IMR-90 (cell line): ENCODE measurements around the gene GPI. TPM values are rescaled to one million over a fixed set of nuclear protein-coding genes. Genes with fewer than 3 reads are reported as not detected.

ENCODE experiments used
- ATAC-seq: fragments of 200-7000 bp; cut with Tn5 transposase; 2 replicates; pipeline ENCODE4 v1.9.1; 2020; ENCODE audit warnings: low read depth, mild to moderate bottlenecking, moderate library complexity
- BruUV-seq: library from RNA; stranded (reverse); fragments of 400-500 nt; replicated peaks from 2 replicates; lab custom pipeline; 2021; lab: Mats Ljungman, UMichigan
- CTCF ChIA-PET: fragments of 300-600 bp; formaldehyde crosslinking; extraction: SDS; loops from one replicate; lab custom pipeline; 2021; ENCODE audit warnings: antibody characterized with exemption; lab: Yijun Ruan, JAX
- POLR2A ChIA-PET: fragments of 300-600 bp; sonication (Branson Sonifier 250); formaldehyde crosslinking; loops from one replicate; lab custom pipeline; 2022; ENCODE audit warnings: antibody characterized with exemption; ENCODE audit not compliant: unreplicated experiment; lab: Charles Lee
- DNase-seq: peaks from one replicate; pipeline ENCODE4 v3.0.0; 2013
- H2AFZ ChIP-seq: replicated peaks from 2 replicates; pipeline ENCODE3; 2013; ENCODE audit warnings: low read length, mild to moderate bottlenecking; ENCODE audit not compliant: poor library complexity
- H2AK5ac ChIP-seq: 2 replicates; pipeline ENCODE4 v1.6.1; 2013; ENCODE audit warnings: low read depth, low read length, inconsistent platforms
- H2AK9ac ChIP-seq: replicated peaks from 2 replicates; pipeline ENCODE3; 2013; ENCODE audit warnings: mild to moderate bottlenecking, low read depth, low read length, moderate library complexity; ENCODE audit not compliant: poor library complexity
- H2BK120ac ChIP-seq: 2 replicates; pipeline ENCODE4 v1.6.1; 2013; ENCODE audit warnings: low read depth, low read length, inconsistent platforms
- H2BK15ac ChIP-seq: 3 replicates; pipeline ENCODE4 v1.6.1; 2013; ENCODE audit warnings: low read depth, low read length, inconsistent platforms
- H2BK20ac ChIP-seq: 2 replicates; pipeline ENCODE4 v1.6.1; 2013; ENCODE audit warnings: low read depth, mild to moderate bottlenecking, inconsistent platforms, low read length, moderate library complexity
- H2BK5ac ChIP-seq: 2 replicates; pipeline ENCODE4 v1.6.1; 2013; ENCODE audit warnings: mild to moderate bottlenecking, low read depth, low read length, inconsistent platforms; ENCODE audit not compliant: poor library complexity, severe bottlenecking
- H3K14ac ChIP-seq: replicated peaks from 2 replicates; pipeline ENCODE4 v1.6.1; 2013; ENCODE audit warnings: low read depth, low read length, inconsistent platforms
- H3K18ac ChIP-seq: 2 replicates; pipeline ENCODE4 v1.6.1; 2013; ENCODE audit warnings: low read depth, low read length, control low read depth
- H3K23ac ChIP-seq: 2 replicates; pipeline ENCODE4 v1.6.1; 2013; ENCODE audit warnings: low read depth, low read length, inconsistent platforms
- H3K27ac ChIP-seq: 2 replicates; pipeline ENCODE4 v1.5.1; 2013; ENCODE audit warnings: mild to moderate bottlenecking, control low read depth, low read length; ENCODE audit not compliant: insufficient read depth
- H3K27me3 ChIP-seq: 2 replicates; pipeline ENCODE4 v1.6.1; 2013; ENCODE audit warnings: low read length; ENCODE audit not compliant: control insufficient read depth, insufficient read depth
- H3K36me3 ChIP-seq: 2 replicates; pipeline ENCODE4 v1.6.1; 2013; ENCODE audit warnings: low read length, mixed read lengths; ENCODE audit not compliant: control insufficient read depth, insufficient read depth
- H3K4ac ChIP-seq: 2 replicates; pipeline ENCODE4 v1.6.1; 2013; ENCODE audit warnings: low read depth, low read length, inconsistent platforms
- H3K4me1 ChIP-seq: 2 replicates; pipeline ENCODE4 v1.6.1; 2013; ENCODE audit warnings: low read length, mixed read lengths; ENCODE audit not compliant: control insufficient read depth, insufficient read depth
- H3K4me2 ChIP-seq: 2 replicates; pipeline ENCODE4 v1.6.1; 2013; ENCODE audit warnings: low read depth, mild to moderate bottlenecking, control low read depth, low read length, moderate library complexity
- H3K4me3 ChIP-seq: 2 replicates; pipeline ENCODE4 v1.5.1; 2013; ENCODE audit warnings: low read depth, mild to moderate bottlenecking, control low read depth, low read length, moderate library complexity; ENCODE audit not compliant: insufficient read depth
- H3K56ac ChIP-seq: 2 replicates; pipeline ENCODE4 v1.6.1; 2013; ENCODE audit warnings: low read length, inconsistent platforms; ENCODE audit not compliant: insufficient read depth; ENCODE audit errors: extremely low read depth
- H3K79me1 ChIP-seq, 2 experiments: 2 replicates each; pipeline ENCODE4 v1.6.1; 2013; ENCODE audit warnings: low read length in 2 of 2, inconsistent platforms in 1 of 2, low read depth in 1 of 2
- H3K9ac ChIP-seq: 2 replicates; pipeline ENCODE4 v1.6.1; 2013; ENCODE audit warnings: low read depth, low read length, control low read depth
- H3K9me1 ChIP-seq: 2 replicates; pipeline ENCODE4 v1.6.1; 2013; ENCODE audit warnings: low read length, inconsistent platforms; ENCODE audit not compliant: insufficient read depth
- H3K9me3 ChIP-seq: 2 replicates; pipeline ENCODE4 v1.6.1; 2013; ENCODE audit warnings: low read length; ENCODE audit not compliant: control insufficient read depth, insufficient read depth
- H4K20me1 ChIP-seq: 2 replicates; pipeline ENCODE4 v1.6.1; 2013; ENCODE audit warnings: low read length, inconsistent platforms; ENCODE audit not compliant: insufficient read depth
- H4K5ac ChIP-seq: 2 replicates; pipeline ENCODE4 v1.6.1; 2013; ENCODE audit warnings: mild to moderate bottlenecking, low read depth, low read length, control low read depth
- H4K8ac ChIP-seq, 2 experiments: 2 replicates each; pipeline ENCODE4 v1.6.1; 2013; ENCODE audit warnings: low read depth in 2 of 2, low read length in 2 of 2, control low read depth in 1 of 2, inconsistent platforms in 1 of 2
- H4K91ac ChIP-seq: 2 replicates; pipeline ENCODE4 v1.6.1; 2013; ENCODE audit warnings: low read depth, low read length, inconsistent platforms; ENCODE audit not compliant: insufficient read depth
- BHLHE40 ChIP-seq: fragments of 150-350 bp; IDR thresholded peaks from 2 replicates; pipeline ENCODE4 v1.6.1; 2016; ENCODE audit warnings: mild to moderate bottlenecking, low read depth, low read length
- ELK1 ChIP-seq: fragments of 150-350 bp; IDR thresholded peaks from 2 replicates; pipeline ENCODE4 v1.6.1; 2016; ENCODE audit warnings: low read depth, mild to moderate bottlenecking, low read length, moderate library complexity, borderline replicate concordance
- FOS ChIP-seq: fragments of 150-350 bp; IDR thresholded peaks from 2 replicates; pipeline ENCODE4 v1.6.1; 2016; ENCODE audit warnings: low read depth, low read length
- MAZ ChIP-seq: IDR thresholded peaks from 2 replicates; pipeline ENCODE4 v1.6.1; 2012; ENCODE audit warnings: low read depth, mild to moderate bottlenecking, low read length, improper control_type of control experiment, moderate library complexity, borderline replicate concordance
- MXI1 ChIP-seq: IDR thresholded peaks from 2 replicates; pipeline ENCODE4 v1.6.1; 2012; ENCODE audit warnings: low read depth, mild to moderate bottlenecking, low read length, moderate library complexity, borderline replicate concordance
- NFE2L2 ChIP-seq: fragments of 150-350 bp; IDR thresholded peaks from 2 replicates; pipeline ENCODE4 v1.6.1; 2016; ENCODE audit warnings: low read depth, mild to moderate bottlenecking, low read length
- RAD21 ChIP-seq: IDR thresholded peaks from 2 replicates; pipeline ENCODE4 v1.6.1; 2012; ENCODE audit warnings: low read length, improper control_type of control experiment
- RCOR1 ChIP-seq: IDR thresholded peaks from 2 replicates; pipeline ENCODE4 v1.6.1; 2012; ENCODE audit warnings: mild to moderate bottlenecking, low read length, improper control_type of control experiment; ENCODE audit not compliant: insufficient replicate concordance
- RFX5 ChIP-seq: IDR thresholded peaks from 2 replicates; pipeline ENCODE4 v1.8.0; 2012; ENCODE audit warnings: low read depth, mild to moderate bottlenecking, low read length, moderate library complexity
- WGBS, 2 experiments: methylation state at CpG; one replicate each; pipeline versions ENCODE4 v1.1.5 to v1.1.7; 2013; ENCODE audit warnings: missing lambda C conversion rate in 2 of 2; ENCODE audit not compliant: insufficient read length in 1 of 2; ENCODE audit errors: extremely low coverage in 2 of 2; 5-methylcytosine and 5-hydroxymethylcytosine counted together
- dilution Hi-C: fragments of 300-500 bp; cut with HindIII; formaldehyde crosslinking; loops from one replicate; pipeline ENCODE4 v1.14.3; 2018; ENCODE audit warnings: low sequenced_read_pairs; ENCODE audit not compliant: unreplicated experiment
- in situ Hi-C: fragments of 300-500 bp; cut with MboI; formaldehyde crosslinking; loops from 3 replicates; pipeline ENCODE4 v1.14.3; 2019; ENCODE audit warnings: low sequenced_read_pairs, inconsistent platforms, mixed read lengths
- intact Hi-C: fragments of 100-400 bp; cut with micrococcal nuclease; formaldehyde crosslinking; loops from 2 replicates; pipeline ENCODE4 v1.10.0; 2022
- polyA plus RNA-seq, 3 experiments: library from polyadenylated mRNA; depleted of rRNA; stranded (reverse); fragments of >200 nt; gene quantifications; 2 replicates each; pipeline ENCODE4 v1.2.3, GENCODE V29; 2012; ENCODE audit warnings: low replicate concordance in 1 of 3
- total RNA-seq: library from RNA; depleted of rRNA; stranded (reverse); fragments of >200 nt; gene quantifications from 2 replicates; pipeline ENCODE4 v1.2.3, GENCODE V29; 2012
- TF ChIP-seq, protein P1 (sequence below): fragments of 150-350 bp; IDR thresholded peaks from 2 replicates; pipeline ENCODE4 v1.6.1; 2017; ENCODE audit warnings: mild to moderate bottlenecking, antibody characterized with exemption, low read length, low read depth

GPI gene
- total and polyA plus RNA-seq, 2 of the 4 experiments (the other 2 are of a cell fraction): 147 to 239 TPM

DNA sequence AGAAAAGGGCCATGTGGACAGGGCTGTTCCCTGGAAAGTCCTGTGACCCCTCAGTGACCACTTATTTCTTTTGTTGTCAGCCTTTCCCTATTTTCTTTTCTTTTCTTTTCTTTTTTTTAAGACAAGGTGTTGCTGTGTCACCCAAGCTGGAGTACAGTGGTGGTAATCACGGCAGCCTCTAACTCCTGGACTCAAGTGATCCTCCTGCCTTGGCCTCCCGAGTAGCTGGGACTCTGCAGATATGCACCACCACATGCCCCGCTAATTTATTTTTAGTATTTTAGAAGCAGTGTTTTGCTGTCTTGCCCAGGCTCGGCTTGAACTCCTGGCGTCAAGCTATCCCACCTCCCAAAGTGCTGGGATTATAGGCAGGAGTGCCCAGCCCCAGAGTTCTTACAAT lies 1.1 kb upstream of the GPI start:
- Histone ChIP-seq H3K79me1 (peaks cover 20 to 39% of the 10 kb centered on the region in 2 experiments), H4K91ac (no peak overlapping the region), H2AFZ (no peak overlapping the region), H2BK120ac (no peak overlapping the region), H2BK15ac (no peak overlapping the region), H3K27me3 (no peaks in the 10 kb centered on the region), H3K36me3 (peaks cover 19% of the 10 kb centered on the region), H3K14ac (no peak overlapping the region), H3K4me3 (no peak overlapping the region), H2BK5ac (no peak overlapping the region), H4K5ac (no peak overlapping the region), H3K9me3 (no peaks in the 10 kb centered on the region), H3K4me1 (peaks cover 21% of the 10 kb centered on the region), H3K56ac (no peak overlapping the region), H3K9me1 (peaks cover 29% of the 10 kb centered on the region), H2AK5ac (no peak overlapping the region), H4K20me1 (peaks cover 28% of the 10 kb centered on the region), H3K4ac (no peak overlapping the region), H2BK20ac (no peak overlapping the region), H3K23ac (no peak overlapping the region), H2AK9ac (no peak overlapping the region), H3K27ac (no peak overlapping the region), H3K18ac (no peak overlapping the region), H3K4me2 (no peak overlapping the region), H3K9ac (no peak overlapping the region), H4K8ac (no peak overlapping the region)
- DNase-seq (no peak), ATAC-seq (no peak)
- ChIA-PET POLR2A (no interaction called here), CTCF (no interaction called here)
- no CpG with 5 or more reads among the region's 5 CpGs for WGBS, 2 experiments
- dilution Hi-C loops (no loop called here), in situ Hi-C loops (no loop called here), intact Hi-C loops (no loop called here)
- TF ChIP-seq BHLHE40 (no peak), MXI1 (no peak), FOS (no peak), RCOR1 (no peak), ELK1 (no peak), RAD21 (no peak), MAZ (no peak), RFX5 (no peak), NFE2L2 (no peak)
- TF ChIP-seq, protein P1, sequence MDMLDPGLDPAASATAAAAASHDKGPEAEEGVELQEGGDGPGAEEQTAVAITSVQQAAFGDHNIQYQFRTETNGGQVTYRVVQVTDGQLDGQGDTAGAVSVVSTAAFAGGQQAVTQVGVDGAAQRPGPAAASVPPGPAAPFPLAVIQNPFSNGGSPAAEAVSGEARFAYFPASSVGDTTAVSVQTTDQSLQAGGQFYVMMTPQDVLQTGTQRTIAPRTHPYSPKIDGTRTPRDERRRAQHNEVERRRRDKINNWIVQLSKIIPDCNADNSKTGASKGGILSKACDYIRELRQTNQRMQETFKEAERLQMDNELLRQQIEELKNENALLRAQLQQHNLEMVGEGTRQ: no peak
- no TSS peak for BruUV-seq
